CD14-positive monocyte (primary cell): ENCODE data around the gene HTR2A. TPM values are rescaled to one million over a fixed set of nuclear protein-coding genes. Genes with fewer than 3 reads are reported as not detected.

Source experiments
- DNase-seq, 3 donors: peaks; one replicate each; pipeline ENCODE4 v3.0.0-alpha.2; 2011 to 2022
- H2AFZ ChIP-seq: 2 replicates; pipeline ENCODE4 v1.6.0; 2012; ENCODE audit warnings: mild to moderate bottlenecking, low read depth, low read length, inconsistent platforms; ENCODE audit not compliant: insufficient read depth, poor library complexity, severe bottlenecking
- H3K27ac ChIP-seq, 2 donors: 1 replicate in 1 of 2; 2 replicates in 1 of 2; pipeline ENCODE4 v1.5.1; 2012 to 2013; ENCODE audit warnings: low read length in 2 of 2, control low read depth in 1 of 2, inconsistent platforms in 1 of 2, low read depth in 1 of 2, mild to moderate bottlenecking in 1 of 2
- H3K27me3 ChIP-seq, 2 donors: one replicate each; pipeline versions ENCODE4 v1.6.0 to v1.6.1; 2011 to 2013; ENCODE audit warnings: low read length in 2 of 2; ENCODE audit not compliant: control insufficient read depth in 2 of 2, insufficient read depth in 2 of 2
- H3K36me3 ChIP-seq, 2 donors: replicated peaks in 1 of 2; 1 replicate in 1 of 2; 2 replicates in 1 of 2; pipeline versions ENCODE4 v1.5.1 to v1.6.1; 2012 to 2013; ENCODE audit warnings: low read length in 2 of 2, control low read depth in 1 of 2, inconsistent platforms in 1 of 2, mild to moderate bottlenecking in 1 of 2; ENCODE audit not compliant: insufficient read depth in 2 of 2, control insufficient read depth in 1 of 2
- H3K4me1 ChIP-seq, 2 donors: 1 replicate in 1 of 2; 2 replicates in 1 of 2; pipeline versions ENCODE4 v1.5.1 to v1.6.1; 2012 to 2013; ENCODE audit warnings: low read length in 2 of 2, control low read depth in 1 of 2, inconsistent platforms in 1 of 2, mild to moderate bottlenecking in 1 of 2, moderate library complexity in 1 of 2; ENCODE audit not compliant: insufficient read depth in 2 of 2, control insufficient read depth in 1 of 2
- H3K4me2 ChIP-seq: replicated peaks from 2 replicates; pipeline ENCODE3; 2012; ENCODE audit warnings: low read length, moderate library complexity, mild to moderate bottlenecking; ENCODE audit not compliant: poor library complexity, severe bottlenecking; ENCODE audit errors: extremely low read depth
- H3K4me3 ChIP-seq, 3 experiments: fragments of 200-600 bp in 1 of 3; sonication (generic) in 1 of 3; replicated peaks in 1 of 3; 1 replicate in 2 of 3; 2 replicates in 1 of 3; pipeline ENCODE4 v1.5.1; 2011 to 2013; ENCODE audit warnings: low read length in 3 of 3, mild to moderate bottlenecking in 3 of 3, control low read depth in 2 of 3, low read depth in 2 of 3, inconsistent platforms in 1 of 3, moderate library complexity in 1 of 3
- H3K79me2 ChIP-seq: 2 replicates; pipeline ENCODE4 v1.6.0; 2012; ENCODE audit warnings: mild to moderate bottlenecking, control low read depth, inconsistent platforms, low read length, moderate library complexity; ENCODE audit not compliant: insufficient read depth
- H3K9ac ChIP-seq: 2 replicates; pipeline ENCODE4 v1.6.0; 2017; ENCODE audit warnings: low read length, mild to moderate bottlenecking; ENCODE audit not compliant: insufficient read depth, poor library complexity, severe bottlenecking
- H3K9me3 ChIP-seq, 2 donors: replicated peaks in 1 of 2; 1 replicate in 1 of 2; 2 replicates in 1 of 2; pipeline versions ENCODE4 v1.5.1 to v1.6.1; 2012 to 2013; ENCODE audit warnings: low read length in 2 of 2, control low read depth in 1 of 2; ENCODE audit not compliant: control insufficient read depth in 1 of 2, insufficient read depth in 1 of 2
- H4K20me1 ChIP-seq: 2 replicates; pipeline ENCODE4 v1.6.0; 2012; ENCODE audit warnings: mild to moderate bottlenecking, low read length, control low read depth, moderate library complexity; ENCODE audit not compliant: insufficient read depth
- H3K27ac Mint-ChIP-seq, 7 donors: one replicate each; pipeline ENCODE4 v1.8.0; 2020; ENCODE audit warnings: mild to moderate bottlenecking in 7 of 7, mixed read lengths in 7 of 7, moderate library complexity in 6 of 7, inconsistent platforms in 2 of 7
- H3K27me3 Mint-ChIP-seq, 3 donors: one replicate each; pipeline ENCODE4 v1.8.0; 2021 to 2022; ENCODE audit warnings: low read depth in 3 of 3, mild to moderate bottlenecking in 3 of 3, mixed read lengths in 3 of 3, moderate library complexity in 3 of 3, inconsistent platforms in 1 of 3
- H3K36me3 Mint-ChIP-seq, 2 donors: one replicate each; pipeline ENCODE4 v1.8.0; 2020; ENCODE audit warnings: mixed read lengths in 2 of 2, inconsistent platforms in 1 of 2, mild to moderate bottlenecking in 1 of 2
- H3K4me1 Mint-ChIP-seq: one replicate; pipeline ENCODE4 v1.8.0; 2020; ENCODE audit warnings: mild to moderate bottlenecking, mixed read lengths
- H3K4me3 Mint-ChIP-seq, 2 donors: one replicate each; pipeline ENCODE4 v1.8.0; 2020; ENCODE audit warnings: mild to moderate bottlenecking in 2 of 2, mixed read lengths in 2 of 2, moderate library complexity in 1 of 2
- H3K9me3 Mint-ChIP-seq, 7 donors: one replicate each; pipeline ENCODE4 v1.8.0; 2020 to 2022; ENCODE audit warnings: mixed read lengths in 7 of 7, mild to moderate bottlenecking in 6 of 7, moderate library complexity in 6 of 7, inconsistent platforms in 2 of 7
- WGBS: methylation state at CpG from one replicate; pipeline ENCODE4 v1.1.5; 2013; ENCODE audit warnings: missing lambda C conversion rate; ENCODE audit not compliant: insufficient coverage; 5-methylcytosine and 5-hydroxymethylcytosine counted together
- intact Hi-C, 2 donors: fragments of 100-400 bp; cut with micrococcal nuclease; formaldehyde crosslinking; loops; one replicate each; pipeline versions ENCODE4 v1.15.0 to v1.15.1; 2023
- polyA plus RNA-seq, 3 donors: library from polyadenylated mRNA; depleted of rRNA in 1 of 3; unstranded in 2 of 3; stranded (reverse) in 1 of 3; fragments of 300-500 nt in 2 of 3; fragments of >200 nt in 1 of 3; fragmentation: Illumina TruSeq in 2 of 3; gene quantifications; 1 replicate in 2 of 3; 2 replicates in 1 of 3; pipeline ENCODE4 v1.2.3, GENCODE V29; 2012 to 2021
- TF ChIP-seq, protein P1 (sequence below): fragments of 200-600 bp; IDR thresholded peaks from one replicate; pipeline ENCODE4 v1.8.0; 2022; ENCODE audit warnings: antibody characterized with exemption, mild to moderate bottlenecking

HTR2A gene
- polyA plus RNA-seq, 3 donors = not detected

DNA sequence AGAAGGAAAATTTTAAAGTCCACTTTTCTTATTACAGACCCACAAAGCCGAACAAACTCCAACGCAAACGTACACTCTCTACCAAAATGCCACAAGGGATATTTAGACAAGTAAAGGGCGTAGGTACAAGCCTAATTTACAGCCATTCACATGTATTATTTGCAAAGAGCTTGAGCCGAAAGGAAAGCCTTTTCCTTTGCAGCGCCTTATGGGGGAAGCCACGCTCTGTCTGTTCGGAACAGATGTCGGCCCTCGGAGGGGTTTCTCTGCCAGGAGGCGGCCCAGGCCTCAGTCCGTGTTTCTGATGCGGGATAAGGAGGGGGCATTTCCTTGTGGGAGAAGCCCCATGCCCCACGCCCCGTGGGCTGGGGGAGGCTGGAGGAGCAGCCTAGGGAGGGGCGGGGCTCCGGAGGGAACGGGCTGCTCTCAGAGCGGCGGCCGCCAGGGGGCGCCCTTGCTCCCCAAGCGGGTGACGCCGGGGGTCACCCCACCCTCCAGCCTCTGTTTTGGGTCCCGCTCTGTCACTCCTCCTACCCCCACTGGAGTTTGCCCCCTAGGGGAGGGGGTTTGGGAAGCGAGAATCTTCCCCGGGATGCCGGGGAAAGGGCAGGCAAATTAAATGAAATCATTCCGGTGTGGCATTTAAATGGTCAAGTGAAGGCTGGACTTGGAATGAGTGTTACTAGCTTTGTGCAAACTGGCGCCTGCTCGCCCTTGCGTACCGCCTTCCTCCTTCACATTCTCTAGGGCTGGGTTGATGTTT is 2.9 kb downstream of the HTR2A start:
- TF ChIP-seq, protein P1, sequence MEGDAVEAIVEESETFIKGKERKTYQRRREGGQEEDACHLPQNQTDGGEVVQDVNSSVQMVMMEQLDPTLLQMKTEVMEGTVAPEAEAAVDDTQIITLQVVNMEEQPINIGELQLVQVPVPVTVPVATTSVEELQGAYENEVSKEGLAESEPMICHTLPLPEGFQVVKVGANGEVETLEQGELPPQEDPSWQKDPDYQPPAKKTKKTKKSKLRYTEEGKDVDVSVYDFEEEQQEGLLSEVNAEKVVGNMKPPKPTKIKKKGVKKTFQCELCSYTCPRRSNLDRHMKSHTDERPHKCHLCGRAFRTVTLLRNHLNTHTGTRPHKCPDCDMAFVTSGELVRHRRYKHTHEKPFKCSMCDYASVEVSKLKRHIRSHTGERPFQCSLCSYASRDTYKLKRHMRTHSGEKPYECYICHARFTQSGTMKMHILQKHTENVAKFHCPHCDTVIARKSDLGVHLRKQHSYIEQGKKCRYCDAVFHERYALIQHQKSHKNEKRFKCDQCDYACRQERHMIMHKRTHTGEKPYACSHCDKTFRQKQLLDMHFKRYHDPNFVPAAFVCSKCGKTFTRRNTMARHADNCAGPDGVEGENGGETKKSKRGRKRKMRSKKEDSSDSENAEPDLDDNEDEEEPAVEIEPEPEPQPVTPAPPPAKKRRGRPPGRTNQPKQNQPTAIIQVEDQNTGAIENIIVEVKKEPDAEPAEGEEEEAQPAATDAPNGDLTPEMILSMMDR = peak; percentile 99
- Mint-ChIP-seq H3K27me3 (peaks cover 4 to 7% (median 5%) of the 10 kb centered on the region in 3 donors), H3K27ac (peak overlapping the region in 2 of 7 donors; percentile 22 to 56), H3K9me3 (peaks cover 0 to 4% (median 0%) of the 10 kb centered on the region in 7 donors), H3K4me3 (peak overlapping the region; percentile 78 to 91), H3K4me1 (peaks cover 36% of the 10 kb centered on the region), H3K36me3 (no peaks in the 10 kb centered on the region)
- Histone ChIP-seq H3K9me3 (no peaks in the 10 kb centered on the region), H3K4me1 (peaks cover 25 to 30% of the 10 kb centered on the region in 2 donors), H3K27me3 (no peaks in the 10 kb centered on the region), H4K20me1 (no peaks in the 10 kb centered on the region), H3K9ac (peak overlapping the region; percentile 64), H3K4me3 (peak overlapping the region; percentile 42 to 83 (median 47)), H2AFZ (peak overlapping the region; percentile 96), H3K36me3 (no peaks in the 10 kb centered on the region), H3K79me2 (no peaks in the 10 kb centered on the region), H3K4me2 (peak overlapping the region; percentile 95), H3K27ac (peak overlapping the region in 1 of 2 donors; percentile 40)
- peak; percentile 46 to 59 (median 57) for DNase-seq
- WGBS = under 1% methylated on average over 10 of the region's 34 CpGs
- intact Hi-C loops = loop anchor here in 1 of 2 donors (5.0 kb wide), 1 partner anchor 878 kb away; no protein-coding TSS in a partner anchor

DNA sequence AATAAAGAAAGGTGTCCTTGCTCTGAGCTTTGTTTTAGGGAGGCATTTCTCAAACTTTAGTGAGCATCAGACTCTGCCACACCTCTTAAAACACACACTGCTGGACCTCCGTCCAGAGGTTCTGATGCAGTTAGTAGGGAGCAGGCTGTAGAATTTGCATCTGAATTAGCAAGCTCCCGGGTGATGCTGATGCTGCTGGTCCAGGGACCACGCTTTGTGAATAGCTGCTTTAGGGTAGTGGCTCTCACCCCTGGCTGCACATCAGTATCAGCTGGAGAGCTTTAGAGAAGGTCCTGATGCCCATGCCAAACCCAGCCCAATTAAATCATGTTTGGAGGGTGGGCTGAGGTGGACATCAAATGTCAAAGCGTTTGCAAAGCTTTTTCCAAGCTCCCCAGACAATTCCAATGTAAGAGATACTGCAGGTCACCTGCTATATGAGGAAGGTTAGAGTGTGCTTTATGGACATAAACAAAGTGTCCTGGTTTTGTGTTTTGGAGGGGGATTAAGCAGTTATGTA is 3.6 kb downstream of the HTR2A start:
- Mint-ChIP-seq H3K36me3 (no peaks in the 10 kb centered on the region), H3K4me1 (peaks cover 36% of the 10 kb centered on the region), H3K27ac (no peak overlapping the region), H3K4me3 (peak overlapping the region; percentile 78 to 91), H3K9me3 (peaks cover 0 to 4% (median 0%) of the 10 kb centered on the region in 7 donors), H3K27me3 (peaks cover 4 to 7% (median 5%) of the 10 kb centered on the region in 3 donors)
- Histone ChIP-seq H3K9ac (peak overlapping the region; percentile 64), H2AFZ (peak overlapping the region; percentile 96), H3K27me3 (no peaks in the 10 kb centered on the region), H4K20me1 (no peaks in the 10 kb centered on the region), H3K4me1 (peaks cover 25 to 30% of the 10 kb centered on the region in 2 donors), H3K4me3 (peak overlapping the region in 1 of 3 experiments; percentile 83), H3K4me2 (peak overlapping the region; percentile 95), H3K36me3 (no peaks in the 10 kb centered on the region), H3K9me3 (no peaks in the 10 kb centered on the region), H3K79me2 (no peaks in the 10 kb centered on the region), H3K27ac (no peak overlapping the region)
- DNase-seq = no peak
- 100% methylated on average over 1 of the region's 4 CpGs for WGBS
- intact Hi-C loops = loop anchor here in 1 of 2 donors (5.0 kb wide), 1 partner anchor 879 kb away; no protein-coding TSS in a partner anchor
- TF ChIP-seq, protein P1 = no peak
